Activated CD8-positive, alpha-beta memory T cell treated with anti-CD3 and anti-CD28 coated beads for 36 hours (primary cell): ENCODE measurements around the gene AFF1. TPM values are rescaled to one million over a fixed set of nuclear protein-coding genes. Genes with fewer than 3 reads are reported as not detected.
"Not testable (repeated sequence)": the region's sequence is repeated elsewhere in the genome, so short reads cannot be mapped to it uniquely, and the experiment has no call there.

Source experiments
- CTCF ChIA-PET: fragments of 350-600 bp; sonication (Branson Sonifier 250); formaldehyde crosslinking; loops from one replicate; lab custom pipeline; 2021; ENCODE audit warnings: antibody characterized with exemption; lab: Charles Lee
- POLR2A ChIA-PET: fragments of 350-600 bp; sonication (Branson Sonifier 250); formaldehyde crosslinking; loops from one replicate; lab custom pipeline; 2021; ENCODE audit warnings: antibody characterized with exemption; lab: Charles Lee
- total RNA-seq, 2 experiments: library from RNA; stranded (reverse); gene quantifications; one replicate each; pipeline ENCODE4 v1.2.3, GENCODE V29; 2021

Gene AFF1
- total RNA-seq, 2 experiments from 2014 or later, result 29.0 to 34.0 TPM

DNA sequence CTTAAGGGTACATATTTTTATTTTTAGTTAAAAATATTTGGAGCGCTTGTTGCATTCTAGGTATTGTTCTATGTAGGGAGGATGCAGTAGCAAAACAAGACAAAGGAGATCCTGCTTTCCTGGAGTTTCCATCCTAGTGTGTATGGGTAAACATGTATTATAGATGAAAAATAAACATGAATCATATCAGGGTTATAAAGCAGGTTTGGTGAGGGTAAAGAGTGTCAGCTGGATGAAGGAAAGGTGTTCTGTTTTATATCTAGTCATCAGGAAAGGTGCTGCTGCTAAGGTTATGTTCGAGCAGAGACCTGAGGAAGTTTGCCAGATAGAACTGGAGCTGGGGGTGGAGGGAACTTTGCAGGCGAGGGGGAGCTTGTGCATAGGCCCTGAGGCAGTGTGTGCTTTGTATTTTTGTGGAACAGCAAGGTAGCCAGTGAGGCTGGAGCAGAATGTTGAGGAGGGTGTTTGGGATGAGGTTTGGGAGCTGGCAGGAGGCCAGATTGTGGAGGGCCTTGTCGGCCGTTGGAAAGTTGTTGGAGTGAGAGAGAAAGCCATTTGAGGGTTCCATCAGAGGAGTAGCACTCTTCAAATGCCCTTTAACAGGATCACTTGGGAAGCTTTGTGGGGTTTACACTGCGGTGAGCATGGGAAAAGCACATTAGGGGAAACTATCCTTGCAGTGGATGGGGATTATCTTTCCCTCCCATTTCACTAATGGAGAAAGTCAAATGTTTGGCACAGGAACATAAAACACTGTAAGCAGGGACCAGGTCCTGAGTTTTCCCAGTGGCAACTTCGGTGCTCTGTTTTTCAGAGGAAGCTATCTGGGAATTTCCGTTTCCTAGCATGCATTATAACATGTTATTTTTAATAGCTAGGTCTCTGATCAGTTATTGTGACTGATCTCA, 35.9 kb downstream of the AFF1 start:
- ChIA-PET CTCF (interaction anchor here (0.6 to 1.1 kb wide), 3 partner anchors 28 to 88 kb away, joined by 3 to 5 read pairs (median 3); no protein-coding TSS in a partner anchor), POLR2A (interaction anchor here (1.1 kb wide), 1 partner anchor 35 kb away, joined by 4 read pairs; no protein-coding TSS in a partner anchor)

DNA sequence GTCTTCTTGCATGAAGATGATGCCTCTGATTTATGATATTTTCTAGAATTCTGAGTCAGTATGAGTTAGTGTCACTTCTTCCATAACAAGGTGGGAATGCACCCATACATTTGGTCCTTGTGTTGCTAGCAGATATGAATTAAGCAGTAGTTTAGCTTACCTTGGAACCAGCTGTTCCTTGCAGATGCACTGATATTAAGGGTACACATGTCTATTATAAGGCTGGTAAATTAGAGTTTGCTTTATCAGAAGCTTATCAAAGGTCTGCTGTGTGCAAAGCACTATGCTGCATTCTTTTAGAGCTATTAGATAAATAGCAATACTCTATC, 36.5 kb downstream of the AFF1 start:
- CTCF ChIA-PET, result interaction anchor here (0.6 to 1.1 kb wide), 3 partner anchors 28 to 87 kb away, joined by 3 to 5 read pairs (median 3); no protein-coding TSS in a partner anchor
- POLR2A ChIA-PET, result interaction anchor here (1.1 kb wide), 1 partner anchor 35 kb away, joined by 4 read pairs; no protein-coding TSS in a partner anchor

DNA sequence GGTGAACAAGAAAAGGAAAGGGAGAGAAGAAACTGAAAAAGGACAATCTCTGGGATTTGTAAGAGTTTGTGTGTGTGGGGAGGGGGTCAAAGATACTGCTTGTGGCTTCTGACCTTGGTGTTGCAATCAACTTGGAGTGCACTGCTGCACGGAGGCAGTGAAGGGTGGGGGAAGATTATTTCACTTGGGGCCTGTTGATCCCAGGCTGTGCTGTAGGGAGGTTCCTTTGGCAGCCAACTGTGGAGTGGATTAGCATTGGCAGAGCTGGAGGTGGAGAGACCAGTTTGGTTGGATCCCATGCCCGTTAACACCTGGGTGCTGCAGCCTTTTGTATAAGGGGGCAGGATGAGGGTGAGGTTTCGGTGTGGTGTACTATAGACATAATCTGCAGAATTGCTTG, 38.2 kb downstream of the AFF1 start:
- ChIA-PET POLR2A (interaction anchor here (1.0 kb wide), 1 partner anchor 14 kb away, joined by 3 read pairs; no protein-coding TSS in a partner anchor), CTCF (no interaction called here)

DNA sequence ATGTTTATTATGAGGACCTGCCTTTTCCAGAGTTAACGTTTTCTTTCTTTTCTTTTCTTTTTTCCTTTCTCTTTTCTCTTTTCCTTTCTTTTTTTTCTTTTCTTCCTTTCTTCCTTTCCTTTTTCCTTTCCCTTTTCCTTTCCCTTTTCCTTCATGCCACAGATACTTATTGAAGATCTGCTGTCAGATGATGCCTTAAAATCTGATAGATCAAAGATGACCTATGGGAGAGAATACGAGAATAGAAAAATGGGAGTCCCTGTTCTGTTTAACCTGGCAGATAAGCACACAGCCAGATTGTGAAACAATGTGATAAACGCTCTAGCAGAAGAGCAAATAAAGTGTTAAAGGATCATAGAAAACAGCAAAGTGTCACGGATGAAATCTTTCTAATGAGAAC, 38.9 kb downstream of the AFF1 start:
- POLR2A ChIA-PET, result no interaction called here
- CTCF ChIA-PET, result no interaction called here

DNA sequence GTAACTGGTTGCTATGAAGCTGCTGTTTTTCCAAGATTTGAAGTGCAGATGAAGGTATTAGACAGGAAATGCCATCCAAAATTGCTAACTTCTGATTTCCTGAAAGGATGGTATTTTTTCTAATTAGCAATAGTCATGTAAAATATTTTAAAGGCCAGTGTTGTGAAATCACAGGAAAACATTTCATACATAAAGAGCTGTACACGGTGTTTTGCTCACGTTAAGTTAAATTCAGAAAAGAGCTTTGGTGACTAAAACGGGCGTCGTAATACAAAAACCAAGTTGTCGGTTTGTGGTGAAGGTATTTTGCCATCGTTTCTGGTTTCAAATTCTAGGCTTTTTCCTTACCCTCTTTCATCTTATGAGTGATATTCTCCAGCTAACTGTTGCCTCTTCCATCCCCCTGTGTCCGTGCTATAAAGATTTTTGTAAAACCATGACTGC, 39.8 kb downstream of the AFF1 start:
- ChIA-PET CTCF (no interaction called here), POLR2A (interaction anchor here (1.4 kb wide), 1 partner anchor 30 kb away, joined by 3 read pairs; no protein-coding TSS in a partner anchor)

DNA sequence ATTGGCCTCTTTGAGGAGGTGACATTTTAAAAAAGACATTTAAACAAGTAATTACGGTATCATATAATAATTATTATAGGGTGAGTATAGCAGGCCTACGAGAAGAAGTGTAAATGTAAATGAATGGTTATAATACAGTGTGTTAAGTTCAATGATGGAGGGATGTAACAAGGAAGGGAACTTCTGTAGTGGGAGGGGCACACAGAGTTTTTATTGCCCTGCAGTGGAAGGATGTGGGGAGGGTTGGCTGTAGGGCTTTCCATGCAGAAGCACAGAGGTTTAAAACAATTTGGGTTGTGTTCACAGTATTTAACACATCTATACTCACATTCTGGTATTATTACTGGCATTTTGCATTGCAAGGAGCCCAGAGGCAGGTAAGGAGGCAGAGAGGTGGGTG, 41.1 kb downstream of the AFF1 start:
- ChIA-PET CTCF (no interaction called here), POLR2A (no interaction called here)

DNA sequence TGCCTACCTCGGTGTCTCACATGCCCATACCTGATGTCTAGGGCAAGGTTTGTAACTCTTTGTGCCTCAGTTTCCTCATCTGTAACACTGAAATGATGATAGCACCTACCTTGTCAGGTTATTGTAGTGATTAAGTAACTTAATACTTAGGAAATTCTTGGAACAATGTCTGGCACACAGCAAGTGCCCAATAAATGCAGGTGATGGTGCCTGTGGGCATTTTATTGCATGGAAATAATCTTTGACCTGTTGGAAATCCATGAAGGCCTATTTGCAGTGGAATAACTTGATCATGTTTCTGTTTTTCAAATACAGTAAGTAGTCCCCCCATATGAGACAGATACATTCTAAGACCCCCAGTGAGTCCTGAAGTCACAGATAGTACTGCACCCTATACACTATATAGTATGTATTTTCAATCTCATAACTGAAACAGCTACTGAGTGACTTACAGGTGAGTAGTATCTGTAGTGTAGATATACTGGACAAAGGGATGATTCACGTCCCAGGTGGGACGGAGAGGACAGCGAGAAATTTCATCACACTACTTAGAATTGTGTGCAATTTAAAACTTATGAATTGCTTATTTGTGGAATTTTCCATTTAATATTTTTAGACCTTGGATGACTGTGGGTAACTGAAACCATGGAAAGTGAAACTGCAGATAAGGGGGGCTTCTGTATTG, 42.1 kb downstream of the AFF1 start:
- ChIA-PET CTCF (no interaction called here), POLR2A (no interaction called here)

DNA sequence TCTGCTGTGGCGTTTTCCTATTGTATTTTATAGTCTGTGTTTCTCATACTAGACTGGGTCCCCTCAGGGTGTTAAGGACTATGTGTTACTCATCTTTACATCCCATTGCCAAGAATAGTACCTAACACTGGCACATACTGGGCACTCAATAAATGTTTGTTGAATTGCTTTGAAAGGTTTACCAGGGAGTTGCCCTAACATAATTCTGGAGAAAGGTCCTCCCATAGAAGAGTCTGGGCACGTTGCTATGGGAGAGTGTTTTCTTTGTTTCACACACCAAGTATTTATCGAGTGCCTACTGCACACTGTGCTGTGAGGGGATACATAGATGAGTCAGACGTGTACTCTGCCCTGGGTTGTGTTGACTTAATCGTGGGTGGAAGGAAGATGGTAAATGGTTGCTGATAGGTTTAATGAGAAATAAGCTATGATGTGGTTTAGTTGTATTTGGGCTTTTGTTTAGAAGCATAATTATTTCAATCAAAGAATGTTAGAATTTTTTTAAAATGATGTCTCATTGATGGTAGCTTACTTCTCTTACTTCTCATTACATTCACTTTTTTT, 42.9 kb downstream of the AFF1 start:
- POLR2A ChIA-PET, result interaction anchor here (0.6 to 1.7 kb wide), 2 partner anchors 29 to 42 kb away, joined by 3 to 4 read pairs; no protein-coding TSS in a partner anchor
- CTCF ChIA-PET, result no interaction called here

DNA sequence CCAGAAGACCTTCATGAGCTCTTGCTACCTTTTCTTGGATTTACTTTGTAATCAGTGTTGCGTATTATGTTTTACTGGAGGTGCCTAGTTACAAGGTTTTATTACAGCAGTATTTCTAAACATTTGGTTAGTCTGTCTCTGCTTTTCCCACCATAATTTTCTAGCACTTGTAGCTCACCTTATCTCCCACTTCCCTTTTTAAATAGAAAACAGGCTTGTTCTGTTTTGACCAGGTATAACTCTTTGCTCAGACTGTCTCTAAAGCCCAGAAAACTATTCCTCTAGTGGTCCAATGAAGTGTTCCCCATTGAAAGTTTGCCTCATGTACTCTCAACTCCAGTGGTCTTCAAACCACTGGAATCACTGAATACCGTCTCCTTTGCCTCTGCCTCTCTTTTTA, 43.9 kb downstream of the AFF1 start:
- ChIA-PET POLR2A (interaction anchor here (1.7 kb wide), 1 partner anchor 28 kb away, joined by 4 read pairs; no protein-coding TSS in a partner anchor), CTCF (interaction anchor here (0.7 kb wide), 1 partner anchor 21 kb away, joined by 3 read pairs; no protein-coding TSS in a partner anchor)

DNA sequence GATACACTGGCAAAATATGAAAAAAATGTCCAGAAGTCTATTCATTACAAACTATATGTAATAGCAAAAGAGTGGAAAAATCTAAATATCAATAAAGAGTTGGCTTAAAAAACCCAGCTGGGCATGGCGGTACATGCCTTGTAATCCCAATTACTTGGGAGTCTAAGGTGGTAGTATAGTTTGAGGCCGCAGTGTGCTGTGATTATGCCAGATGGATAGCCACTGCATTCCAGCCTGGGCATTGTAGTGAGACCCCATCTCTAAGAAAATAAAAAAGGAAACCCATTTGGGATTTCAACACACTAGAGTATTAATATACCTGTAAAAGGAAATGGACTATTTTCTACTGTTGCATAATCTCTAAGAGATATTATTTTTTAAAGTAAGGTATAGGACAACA, 45.4 kb downstream of the AFF1 start:
- ChIA-PET CTCF (interaction anchor here (0.6 kb wide), 1 partner anchor 17 kb away, joined by 4 read pairs; no protein-coding TSS in a partner anchor), POLR2A (no interaction called here)

DNA sequence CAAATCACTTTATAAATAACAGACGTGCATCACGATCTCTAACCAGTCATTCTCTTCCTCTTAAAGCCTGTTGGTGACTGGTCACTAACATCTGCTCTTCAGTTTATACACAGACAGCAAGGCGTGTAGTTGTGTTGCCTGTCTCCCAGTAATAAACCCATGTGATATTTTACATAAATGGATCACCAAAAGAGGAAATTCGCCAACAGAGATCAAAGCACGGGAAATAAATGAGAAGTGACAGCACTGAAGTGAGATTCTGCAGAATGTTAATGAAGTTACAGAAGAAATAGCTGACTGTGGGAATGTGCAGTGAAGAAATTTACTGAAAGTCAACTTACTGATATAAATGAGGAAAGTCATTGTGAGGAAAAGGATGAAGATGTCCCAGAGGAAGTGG, 47.0 kb downstream of the AFF1 start:
- POLR2A ChIA-PET, result no interaction called here
- CTCF ChIA-PET, result no interaction called here

DNA sequence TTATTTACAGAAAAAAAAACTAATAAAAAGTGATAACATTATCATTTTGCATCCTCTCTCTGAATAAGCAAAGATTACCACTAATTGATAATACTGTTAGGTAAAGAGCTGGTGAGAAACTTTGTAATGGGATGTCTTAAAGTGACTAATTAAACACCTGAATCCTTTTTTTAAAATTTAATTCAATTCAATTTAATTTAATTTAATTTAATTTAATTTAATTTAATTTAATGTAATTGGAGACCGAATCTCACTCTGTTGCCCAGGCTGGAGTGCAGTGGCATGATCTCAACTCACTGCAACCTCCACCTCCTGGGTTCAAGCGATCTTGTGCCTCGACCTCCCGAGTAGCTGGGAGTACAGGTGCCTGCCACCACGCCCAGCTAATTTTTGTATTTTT, 51.0 kb downstream of the AFF1 start:
- CTCF ChIA-PET, result interaction anchor here (0.6 to 0.7 kb wide), 2 partner anchors 46 to 50 kb away, joined by 3 read pairs; partner anchors contain the start of gene AFF1
- POLR2A ChIA-PET, result not testable (repeated sequence)

DNA sequence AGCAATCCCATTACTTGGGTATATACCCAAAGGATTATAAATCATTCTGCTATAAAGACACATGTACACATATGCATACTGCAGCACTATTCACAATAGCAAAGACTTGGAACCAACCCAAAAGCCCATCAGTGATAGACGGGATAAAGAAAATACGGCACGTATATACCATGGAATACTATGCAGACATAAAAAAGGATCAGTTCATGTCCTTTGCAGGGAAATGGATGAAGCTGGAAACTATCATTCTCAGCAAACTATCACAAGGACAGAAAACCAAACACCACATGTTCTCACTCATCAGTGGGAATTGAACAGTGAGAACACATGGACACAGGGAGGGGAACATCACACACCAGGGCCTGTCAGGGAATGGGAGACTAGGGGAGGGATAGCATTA, 54.8 kb downstream of the AFF1 start:
- CTCF ChIA-PET, result not testable (repeated sequence)

DNA sequence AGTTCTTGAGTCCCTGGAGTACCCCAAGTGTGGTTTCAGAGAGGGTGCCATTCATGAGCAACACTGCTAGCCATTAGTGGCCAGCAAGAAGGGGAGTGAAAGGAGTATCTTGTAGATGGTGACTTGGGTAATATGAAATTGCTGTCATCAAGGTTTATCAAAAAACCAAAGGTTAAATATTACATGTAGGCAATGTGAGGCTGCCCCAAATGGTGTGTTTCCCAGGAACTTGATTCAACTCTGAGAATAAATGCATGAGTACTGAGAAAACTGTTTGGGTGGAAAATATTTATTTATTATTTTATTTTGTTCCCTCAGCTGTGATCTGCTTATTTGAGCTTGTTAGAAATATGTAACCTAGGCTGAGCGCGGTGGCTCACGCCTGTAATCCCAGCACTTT, 55.7 kb downstream of the AFF1 start:
- ChIA-PET POLR2A (no interaction called here), CTCF (no interaction called here)

More for the DNA sequence above, 54.8 kb downstream of the AFF1 start:
- POLR2A ChIA-PET, result not testable (repeated sequence)

DNA sequence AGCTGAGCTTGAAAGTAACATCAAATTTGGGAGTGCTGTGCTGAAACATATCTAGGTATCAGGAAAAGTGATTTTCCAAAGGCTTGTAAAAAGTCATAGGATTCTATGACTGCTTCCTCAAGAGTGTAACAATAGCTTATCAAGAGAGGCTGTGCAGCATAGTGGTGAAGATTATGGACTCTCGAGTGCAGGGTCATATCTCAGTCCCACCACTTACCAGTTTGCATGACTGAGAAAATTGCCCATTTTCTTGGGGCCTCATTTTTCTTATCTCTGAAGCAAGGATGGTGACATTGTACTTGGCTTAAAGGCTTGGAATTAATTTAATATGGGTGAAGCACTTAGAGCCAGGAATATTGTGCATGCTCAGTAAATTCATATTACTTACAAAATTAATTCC, 57.2 kb downstream of the AFF1 start:
- POLR2A ChIA-PET, result no interaction called here
- CTCF ChIA-PET, result no interaction called here

DNA sequence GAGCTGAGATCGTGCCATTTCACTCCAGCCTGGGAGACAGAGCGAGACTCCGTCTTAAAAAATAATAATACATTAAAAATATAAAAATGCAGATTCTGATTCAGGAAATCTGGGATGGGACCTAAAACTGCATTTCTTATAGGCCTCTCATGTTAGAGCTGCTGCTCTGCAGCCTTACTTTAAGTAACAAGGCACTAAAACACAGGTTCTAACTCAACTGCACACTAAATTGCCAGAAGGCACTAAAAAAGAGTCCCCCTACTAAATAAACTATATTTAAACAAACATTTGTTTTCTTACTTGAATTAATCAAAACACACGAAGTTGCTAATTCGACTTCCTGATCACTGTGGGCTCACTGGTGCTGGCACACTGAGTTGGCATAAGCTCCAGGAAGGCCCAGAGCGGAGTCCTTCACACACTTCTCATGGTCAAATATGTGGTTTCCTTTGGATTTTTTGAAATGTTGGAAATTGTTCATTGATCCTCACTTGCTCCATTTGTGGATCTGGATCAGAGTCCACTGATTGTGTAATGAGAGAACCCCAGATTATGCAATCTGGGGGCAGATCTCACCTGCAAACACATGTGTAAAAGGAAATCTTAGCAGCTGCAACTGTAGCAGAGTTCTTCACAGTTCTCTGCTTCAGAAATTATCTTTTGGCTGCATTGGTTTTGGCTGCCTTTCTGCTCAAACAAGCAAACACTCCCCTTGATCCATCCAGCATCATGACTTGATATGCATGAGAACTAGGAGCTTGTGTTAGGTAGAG, 59.3 kb downstream of the AFF1 start:
- ChIA-PET POLR2A (no interaction called here), CTCF (interaction anchor here (1.4 kb wide), 1 partner anchor 60 kb away, joined by 3 read pairs; the partner anchor contains the start of gene AFF1)

DNA sequence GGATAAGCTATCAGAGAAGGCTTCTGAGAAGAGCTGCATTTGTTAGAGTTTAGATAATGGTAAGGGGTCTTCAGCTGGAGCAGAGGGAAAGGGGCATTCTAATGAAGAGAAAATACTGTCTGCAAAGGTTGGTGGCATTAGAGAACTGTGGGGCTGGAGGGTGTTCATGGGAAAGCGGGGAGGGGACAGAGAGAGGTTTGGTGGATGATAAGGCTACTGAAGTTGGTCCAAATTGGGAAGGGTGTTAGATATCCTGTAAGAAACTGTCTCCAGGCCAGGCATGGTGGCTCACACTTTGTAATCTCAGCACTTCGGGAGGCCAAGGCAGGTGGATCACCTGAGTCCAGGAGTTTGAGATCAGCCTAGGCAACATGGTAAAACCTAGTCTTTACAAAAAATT, 59.9 kb downstream of the AFF1 start:
- POLR2A ChIA-PET, result no interaction called here
- CTCF ChIA-PET, result interaction anchor here (1.4 kb wide), 1 partner anchor 60 kb away, joined by 3 read pairs; the partner anchor contains the start of gene AFF1

DNA sequence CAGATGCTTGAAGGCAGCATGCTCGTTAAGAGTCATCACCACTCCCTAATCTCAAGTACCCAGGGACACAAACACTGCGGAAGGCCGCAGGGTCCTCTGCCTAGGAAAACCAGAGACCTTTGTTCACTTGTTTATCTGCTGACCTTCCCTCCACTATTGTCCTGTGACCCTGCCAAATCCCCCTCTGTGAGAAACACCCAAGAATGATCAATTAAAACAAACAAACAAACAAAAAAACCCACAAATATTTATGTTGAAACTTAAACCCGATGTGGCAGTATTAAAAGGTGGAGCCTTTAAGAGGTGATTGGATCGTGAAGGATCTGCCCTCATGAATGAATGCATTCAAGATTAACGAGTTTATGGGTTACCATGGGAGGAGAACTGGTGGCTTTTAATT, 61.7 kb downstream of the AFF1 start:
- POLR2A ChIA-PET, CTCF ChIA-PET: not testable (repeated sequence)
